Measurements from ENCODE around the gene NTN5.

The NTN5 gene

GRCh38 chr19:48646722-48647216, 26.0 kb downstream of the NTN5 start:
- H3K4me1 ChIP-seq (ENCODE audit: control insufficient read depth, insufficient read depth, low read length, poor library complexity, severe bottlenecking): peaks cover 26% of the 10 kb centered on the region
- no peak for DNase-seq

GRCh38 chr19:48646001-48646721, 26.7 kb downstream of the NTN5 start, which contains the start of gene CA11:
Gene CA11, minus strand, starts transcription at chr19:48646187. Its CDS starts 555 bp downstream, at chr19:48645632.
- Histone ChIP-seq H3K4me3 (ENCODE audit: insufficient read depth, low read depth, low read length, poor library complexity, severe bottlenecking) (peak within 1 kb of the TSS; percentile 59), H3K36me3 (ENCODE audit: control insufficient read depth, insufficient read depth, low read length) (no peaks in the 10 kb centered on the region), H3K27ac (ENCODE audit: insufficient read depth, low read length, poor library complexity, severe bottlenecking) (peak within 1 kb of the TSS; percentile 85), H3K4me1 (ENCODE audit: control insufficient read depth, insufficient read depth, low read length, poor library complexity, severe bottlenecking) (peaks cover 26% of the 10 kb centered on the region), H3K9me3 (ENCODE audit: control insufficient read depth, low read length) (no peaks in the 10 kb centered on the region), H3K27me3 (replicated peaks; ENCODE audit: control insufficient read depth, insufficient read depth, low read length, poor library complexity, severe bottlenecking) (no peaks in the 10 kb centered on the region)
- peak; percentile 84 to 89 (median 88) for DNase-seq

More at GRCh38 chr19:48646722-48647216, 26.0 kb downstream of the NTN5 start:
- peak overlapping the region; percentile 85 for H3K27ac ChIP-seq (ENCODE audit: insufficient read depth, low read length, poor library complexity, severe bottlenecking)
- no peaks in the 10 kb centered on the region for H3K36me3 ChIP-seq (ENCODE audit: control insufficient read depth, insufficient read depth, low read length)
- H3K27me3 ChIP-seq (replicated peaks; ENCODE audit: control insufficient read depth, insufficient read depth, low read length, poor library complexity, severe bottlenecking): no peaks in the 10 kb centered on the region
- peak overlapping the region; percentile 59 for H3K4me3 ChIP-seq (ENCODE audit: insufficient read depth, low read depth, low read length, poor library complexity, severe bottlenecking)
- H3K9me3 ChIP-seq (ENCODE audit: control insufficient read depth, low read length): no peaks in the 10 kb centered on the region

GRCh38 chr19:48645620-48646000, 27.2 kb downstream of the NTN5 start:
- Histone ChIP-seq H3K4me1 (ENCODE audit: control insufficient read depth, insufficient read depth, low read length, poor library complexity, severe bottlenecking) (peaks cover 26% of the 10 kb centered on the region), H3K36me3 (ENCODE audit: control insufficient read depth, insufficient read depth, low read length) (no peaks in the 10 kb centered on the region), H3K27ac (ENCODE audit: insufficient read depth, low read length, poor library complexity, severe bottlenecking) (peak overlapping the region; percentile 85), H3K27me3 (replicated peaks; ENCODE audit: control insufficient read depth, insufficient read depth, low read length, poor library complexity, severe bottlenecking) (no peaks in the 10 kb centered on the region), H3K9me3 (ENCODE audit: control insufficient read depth, low read length) (no peaks in the 10 kb centered on the region), H3K4me3 (ENCODE audit: insufficient read depth, low read depth, low read length, poor library complexity, severe bottlenecking) (peak overlapping the region; percentile 59)
- no peak for DNase-seq

GRCh38 chr19:48644839-48645619, 27.8 kb downstream of the NTN5 start:
- Histone ChIP-seq H3K27me3 (replicated peaks; ENCODE audit: control insufficient read depth, insufficient read depth, low read length, poor library complexity, severe bottlenecking) (no peaks in the 10 kb centered on the region), H3K27ac (ENCODE audit: insufficient read depth, low read length, poor library complexity, severe bottlenecking) (peak overlapping the region; percentile 85), H3K4me1 (ENCODE audit: control insufficient read depth, insufficient read depth, low read length, poor library complexity, severe bottlenecking) (peaks cover 26% of the 10 kb centered on the region), H3K9me3 (ENCODE audit: control insufficient read depth, low read length) (no peaks in the 10 kb centered on the region), H3K4me3 (ENCODE audit: insufficient read depth, low read depth, low read length, poor library complexity, severe bottlenecking) (peak overlapping the region; percentile 59), H3K36me3 (ENCODE audit: control insufficient read depth, insufficient read depth, low read length) (no peaks in the 10 kb centered on the region)
- DNase-seq: peak; percentile 50 to 68 (median 58)

- no peaks in the 10 kb centered on the region for H3K27me3 ChIP-seq (replicated peaks; ENCODE audit: control insufficient read depth, insufficient read depth, low read length, poor library complexity, severe bottlenecking)
- H3K4me3 ChIP-seq (ENCODE audit: insufficient read depth, low read depth, low read length, poor library complexity, severe bottlenecking): no peak overlapping the region
- H3K4me1 ChIP-seq (ENCODE audit: control insufficient read depth, insufficient read depth, low read length, poor library complexity, severe bottlenecking): peaks cover 26% of the 10 kb centered on the region
- H3K27ac ChIP-seq (ENCODE audit: insufficient read depth, low read length, poor library complexity, severe bottlenecking): no peak overlapping the region
- no peaks in the 10 kb centered on the region for H3K9me3 ChIP-seq (ENCODE audit: control insufficient read depth, low read length)
- no peak for DNase-seq
- H3K36me3 ChIP-seq (ENCODE audit: control insufficient read depth, insufficient read depth, low read length): no peaks in the 10 kb centered on the region
Observed at GRCh38 chr19:48644355-48644754, 28.5 kb downstream of the NTN5 start.

- H3K4me3 ChIP-seq (ENCODE audit: insufficient read depth, low read depth, low read length, poor library complexity, severe bottlenecking): no peak overlapping the region
- peaks cover 26% of the 10 kb centered on the region for H3K4me1 ChIP-seq (ENCODE audit: control insufficient read depth, insufficient read depth, low read length, poor library complexity, severe bottlenecking)
- no peak for DNase-seq
- no peaks in the 10 kb centered on the region for H3K9me3 ChIP-seq (ENCODE audit: control insufficient read depth, low read length)
- H3K36me3 ChIP-seq (ENCODE audit: control insufficient read depth, insufficient read depth, low read length): no peaks in the 10 kb centered on the region
- no peaks in the 10 kb centered on the region for H3K27me3 ChIP-seq (replicated peaks; ENCODE audit: control insufficient read depth, insufficient read depth, low read length, poor library complexity, severe bottlenecking)
- H3K27ac ChIP-seq (ENCODE audit: insufficient read depth, low read length, poor library complexity, severe bottlenecking): no peak overlapping the region
Observed at GRCh38 chr19:48642862-48643261, 30.0 kb downstream of the NTN5 start.

- peaks cover 21% of the 10 kb centered on the region for H3K4me1 ChIP-seq (ENCODE audit: control insufficient read depth, insufficient read depth, low read length, poor library complexity, severe bottlenecking)
Observed at GRCh38 chr19:48641850-48642249, 31.0 kb downstream of the NTN5 start.

GRCh38 chr19:48639483-48640375, 33.1 kb downstream of the NTN5 start:
- H3K27me3 ChIP-seq (replicated peaks; ENCODE audit: control insufficient read depth, insufficient read depth, low read length, poor library complexity, severe bottlenecking): no peaks in the 10 kb centered on the region
- H3K4me1 ChIP-seq (ENCODE audit: control insufficient read depth, insufficient read depth, low read length, poor library complexity, severe bottlenecking): peaks cover 11% of the 10 kb centered on the region
- no peaks in the 10 kb centered on the region for H3K9me3 ChIP-seq (ENCODE audit: control insufficient read depth, low read length)
- no peak overlapping the region for H3K4me3 ChIP-seq (ENCODE audit: insufficient read depth, low read depth, low read length, poor library complexity, severe bottlenecking)
- peak in 1 of 3 donors; percentile 38 for DNase-seq
- H3K36me3 ChIP-seq (ENCODE audit: control insufficient read depth, insufficient read depth, low read length): no peaks in the 10 kb centered on the region
- no peak overlapping the region for H3K27ac ChIP-seq (ENCODE audit: insufficient read depth, low read length, poor library complexity, severe bottlenecking)

More at GRCh38 chr19:48641850-48642249, 31.0 kb downstream of the NTN5 start:
- no peak overlapping the region for H3K4me3 ChIP-seq (ENCODE audit: insufficient read depth, low read depth, low read length, poor library complexity, severe bottlenecking)
- H3K36me3 ChIP-seq (ENCODE audit: control insufficient read depth, insufficient read depth, low read length): no peaks in the 10 kb centered on the region
- no peak for DNase-seq
- H3K27ac ChIP-seq (ENCODE audit: insufficient read depth, low read length, poor library complexity, severe bottlenecking): no peak overlapping the region
- H3K27me3 ChIP-seq (replicated peaks; ENCODE audit: control insufficient read depth, insufficient read depth, low read length, poor library complexity, severe bottlenecking): no peaks in the 10 kb centered on the region
- no peaks in the 10 kb centered on the region for H3K9me3 ChIP-seq (ENCODE audit: control insufficient read depth, low read length)

GRCh38 chr19:48638831-48639381, 33.9 kb downstream of the NTN5 start:
- no peak for DNase-seq

More at GRCh38 chr19:48638831-48639381, 33.9 kb downstream of the NTN5 start:
- peaks cover 13% of the 10 kb centered on the region for H3K4me1 ChIP-seq (ENCODE audit: control insufficient read depth, insufficient read depth, low read length, poor library complexity, severe bottlenecking)
- H3K27me3 ChIP-seq (replicated peaks; ENCODE audit: control insufficient read depth, insufficient read depth, low read length, poor library complexity, severe bottlenecking): no peaks in the 10 kb centered on the region
- no peaks in the 10 kb centered on the region for H3K36me3 ChIP-seq (ENCODE audit: control insufficient read depth, insufficient read depth, low read length)
- no peak overlapping the region for H3K4me3 ChIP-seq (ENCODE audit: insufficient read depth, low read depth, low read length, poor library complexity, severe bottlenecking)
- peak overlapping the region; percentile 88 for H3K27ac ChIP-seq (ENCODE audit: insufficient read depth, low read length, poor library complexity, severe bottlenecking)
- no peaks in the 10 kb centered on the region for H3K9me3 ChIP-seq (ENCODE audit: control insufficient read depth, low read length)

Measured in effector memory CD4-positive, alpha-beta T cell (primary cell).